Measurements from ENCODE around the gene FAM199X.

- TF ChIP-seq CTCF (IDR thresholded peaks at IDR 0.05; ENCODE audit: extremely low read depth in 1 of 2, insufficient read depth in 1 of 2, low read depth in 1 of 2, low read length in 2 of 2) (no peak), POLR2A (IDR thresholded peaks at IDR 0.05; ENCODE audit: low read depth, low read length) (no peak), EZH2 (IDR thresholded peaks at IDR 0.05; ENCODE audit: borderline replicate concordance, low read depth, low read length, severe bottlenecking) (no peak), POLR2AphosphoS5 (IDR thresholded peaks at IDR 0.05; ENCODE audit: insufficient read depth, low read depth, low read length) (no peak)
Measured at GRCh38 chrX:104193485-104193884, 27.2 kb downstream of the FAM199X start.
